GM21529 (cell line): Measurements from ENCODE around the gene SLC18A3.

Experiments used
- ATAC-seq: cut with Tn5 transposase; IDR thresholded peaks from one replicate; pipeline ENCODE4 v1.9.1; 2021; ENCODE audit not compliant: unreplicated experiment

Gene SLC18A3

DNA sequence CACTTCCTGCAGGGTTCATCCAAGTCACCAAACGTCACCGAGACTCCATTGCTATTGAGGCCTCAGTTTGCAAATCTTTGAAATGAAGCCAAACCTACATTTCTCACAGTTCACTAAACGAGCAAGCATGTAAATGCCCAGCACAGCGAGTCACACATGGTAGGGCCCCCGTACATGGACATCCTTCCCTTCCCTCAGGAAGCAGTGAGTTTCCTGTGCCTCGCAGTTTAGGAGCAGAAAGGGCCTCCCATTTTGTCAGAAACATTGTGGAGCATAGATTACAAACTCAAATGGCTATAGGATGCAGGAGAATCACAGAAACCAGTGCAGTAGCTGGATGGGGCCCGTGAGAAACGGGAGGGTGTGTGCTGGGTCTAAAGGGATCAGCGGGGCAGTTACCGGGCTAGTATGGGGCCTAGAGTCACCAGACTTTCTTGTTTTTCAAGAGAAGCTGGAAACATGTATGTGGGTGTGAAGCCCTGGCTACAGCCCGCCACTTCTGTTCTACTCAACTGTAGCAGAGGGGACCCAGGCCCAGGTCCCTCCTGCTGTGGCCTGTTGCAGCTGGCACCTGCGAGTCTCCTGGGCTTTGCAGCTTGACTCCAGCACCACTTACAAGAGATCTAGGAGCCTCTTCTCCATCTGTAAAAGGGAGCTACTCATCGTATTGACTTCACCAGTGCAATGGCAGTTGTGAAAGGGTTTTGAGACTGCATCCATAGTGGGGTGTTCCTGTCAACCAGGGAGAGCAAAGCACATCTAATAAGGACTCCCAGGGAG lies 14.2 kb upstream of the SLC18A3 start:
- ATAC-seq: no peak

DNA sequence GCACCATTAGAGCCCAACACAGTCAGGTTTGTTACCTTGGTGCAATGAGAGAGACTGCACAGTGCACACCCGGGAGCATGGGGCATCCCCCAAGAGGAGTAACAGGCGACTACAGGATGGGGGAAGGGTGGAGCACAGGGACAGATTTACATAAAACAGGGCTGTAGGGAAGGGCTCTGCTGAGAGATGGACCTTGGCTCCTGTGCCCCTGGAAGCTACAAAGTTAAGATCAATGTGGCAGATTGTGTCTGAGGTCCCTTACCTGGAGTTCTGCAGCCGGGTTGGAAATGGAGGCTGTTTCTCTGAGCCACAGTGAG lies 13.7 kb upstream of the SLC18A3 start:
- ATAC-seq: no peak

DNA sequence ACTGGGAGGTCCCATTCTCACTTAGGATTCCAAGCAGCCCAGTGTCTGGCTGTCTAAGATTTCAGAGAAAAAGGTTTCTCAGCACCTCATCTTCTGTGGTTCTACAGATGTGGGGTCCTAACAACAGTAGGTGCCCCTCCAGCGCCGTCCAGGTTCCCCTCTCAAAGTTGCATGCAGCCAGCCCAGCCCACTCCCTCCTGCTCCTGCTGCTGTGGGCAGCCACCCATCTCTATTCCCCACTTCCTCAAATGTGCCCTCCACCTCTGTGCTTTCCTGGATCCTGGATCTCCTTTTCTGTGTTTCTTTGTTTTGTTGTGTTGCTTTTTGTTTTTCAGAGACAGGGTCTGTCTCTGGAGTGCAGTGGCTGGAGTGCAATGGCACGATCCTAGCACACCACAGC lies 13.3 kb upstream of the SLC18A3 start:
- ATAC-seq: no peak

DNA sequence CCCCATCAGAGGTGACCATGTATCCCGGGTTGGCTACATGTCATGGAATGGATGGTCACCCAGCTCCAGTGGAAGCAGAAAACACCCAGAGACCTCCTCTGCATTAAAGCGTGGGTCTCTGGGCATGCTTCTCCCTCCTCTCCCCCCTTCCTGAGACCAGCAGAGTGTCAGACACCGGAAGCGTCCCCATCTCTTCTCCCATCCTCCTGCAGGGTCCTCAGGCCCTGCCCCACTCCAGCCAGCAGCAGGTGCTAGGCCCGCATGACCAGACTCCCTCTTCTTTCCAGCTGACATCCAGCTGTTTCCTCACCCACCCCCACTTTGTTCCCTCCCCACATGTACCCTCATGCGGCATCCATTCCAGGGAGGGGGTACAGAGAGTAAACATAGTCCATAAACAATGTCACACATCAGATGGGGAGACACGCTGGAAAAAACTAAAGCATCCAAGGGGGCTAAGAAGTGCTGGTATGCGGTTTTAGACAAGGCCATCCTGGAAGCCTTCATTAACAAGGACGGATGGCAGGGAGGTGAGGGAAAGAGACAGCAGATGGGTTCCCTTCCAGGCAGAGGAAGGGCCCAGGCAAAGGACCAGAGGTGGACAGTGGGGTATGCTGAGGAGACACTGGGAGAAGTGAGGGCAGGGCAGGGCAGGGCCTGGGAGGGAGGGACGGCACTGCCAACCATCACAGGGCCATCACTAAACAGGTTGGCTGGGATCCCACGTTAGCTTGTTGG lies 12.5 kb upstream of the SLC18A3 start:
- ATAC-seq: no peak

- ATAC-seq: no peak
Observed at GRCh38 chr10:49598164-49598856, 11.8 kb upstream of the SLC18A3 start.

- no peak for ATAC-seq
Observed at GRCh38 chr10:49598986-49599385, 11.1 kb upstream of the SLC18A3 start.

GRCh38 chr10:49599546-49599945 lies 10.6 kb upstream of the SLC18A3 start:
- ATAC-seq: no peak

DNA sequence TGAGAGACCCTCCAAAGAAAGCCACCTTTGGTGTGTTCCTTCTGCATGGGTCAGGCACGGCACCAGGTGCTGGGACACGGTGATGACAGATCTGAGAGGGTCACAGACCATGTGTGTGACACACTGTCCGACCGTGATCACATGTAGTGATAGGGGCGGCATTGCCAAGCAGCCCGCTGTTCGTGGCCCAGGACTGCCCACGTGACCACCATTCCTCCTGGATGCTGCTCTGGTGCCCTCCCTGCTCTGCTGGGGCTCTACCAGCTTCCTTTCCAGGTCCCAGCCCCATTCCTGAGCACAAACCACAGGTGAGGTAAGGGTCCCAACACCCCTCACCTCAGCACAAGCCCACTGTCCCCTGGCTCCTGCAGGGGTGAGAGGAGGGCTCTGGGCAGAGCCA lies 10.1 kb upstream of the SLC18A3 start:
- ATAC-seq: no peak

GRCh38 chr10:49600781-49601400 lies 9.2 kb upstream of the SLC18A3 start:
- ATAC-seq: no peak

GRCh38 chr10:49601857-49602256 lies 8.3 kb upstream of the SLC18A3 start:
- ATAC-seq: no peak

DNA sequence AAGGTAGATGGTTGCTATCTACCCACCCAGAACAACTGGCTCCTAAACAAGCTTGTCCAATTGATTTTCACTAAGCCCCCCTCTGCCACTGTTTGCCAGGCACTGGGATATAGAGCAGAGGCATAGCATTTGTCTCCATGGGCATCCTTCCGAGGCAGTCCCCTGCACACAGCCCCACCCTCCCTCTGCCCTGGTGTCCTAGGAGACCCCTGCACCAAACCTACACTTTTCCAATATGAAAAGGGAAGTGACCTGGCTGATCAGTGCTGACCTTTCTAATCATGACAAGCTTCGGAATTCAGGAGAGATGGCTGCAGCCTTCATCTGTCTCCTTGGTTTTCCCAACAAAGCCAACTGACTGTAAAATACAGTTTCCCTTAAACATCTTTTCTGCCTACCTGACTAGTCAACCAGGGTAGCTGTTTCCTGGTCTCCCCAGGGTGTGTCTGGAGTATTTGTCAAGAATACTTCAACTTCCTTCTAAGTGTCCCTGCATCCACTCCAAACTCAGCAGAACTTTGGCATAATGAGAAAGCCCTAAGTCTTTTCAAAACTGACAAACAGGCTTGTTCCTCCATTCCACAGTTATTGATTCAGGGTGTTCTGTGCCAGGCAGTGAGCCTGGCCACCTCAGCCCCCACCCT lies 7.6 kb upstream of the SLC18A3 start:
- ATAC-seq: no peak

- no peak for ATAC-seq
Observed at GRCh38 chr10:49605216-49605938, 4.7 kb upstream of the SLC18A3 start.

DNA sequence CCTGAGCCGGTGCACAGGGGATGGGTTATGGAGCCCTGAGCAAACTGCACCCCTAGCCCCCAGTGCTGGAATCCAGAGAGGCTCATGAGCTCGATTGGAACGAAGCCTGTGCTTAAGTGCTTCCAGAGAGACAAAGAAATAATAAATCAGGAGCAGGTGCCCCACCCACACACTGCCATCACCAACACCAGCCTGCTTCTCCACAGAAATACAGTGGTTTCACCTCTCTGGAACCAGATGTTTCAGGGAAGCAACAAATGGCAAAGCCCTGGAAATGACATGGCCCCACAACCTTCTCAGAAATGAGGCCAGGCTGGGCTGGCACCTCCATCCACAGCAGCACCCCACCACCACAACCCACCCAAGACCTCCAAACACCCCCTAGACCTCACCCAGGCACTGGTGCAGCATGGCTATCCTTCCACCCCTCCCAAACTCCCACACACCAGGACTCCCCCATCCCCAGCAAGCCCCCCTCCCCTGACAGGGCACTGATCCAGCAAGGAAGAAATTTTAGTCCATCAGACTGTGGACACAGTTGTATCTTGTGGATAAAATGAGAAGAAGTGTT lies 4.1 kb upstream of the SLC18A3 start:
- ATAC-seq: no peak

GRCh38 chr10:49606981-49607535 lies 3.1 kb upstream of the SLC18A3 start:
- ATAC-seq: peak; percentile 76

GRCh38 chr10:49608166-49609005 lies 1.7 kb upstream of the SLC18A3 start:
- ATAC-seq: no peak

- ATAC-seq: no peak
Observed at GRCh38 chr10:49609006-49609282, 1.2 kb upstream of the SLC18A3 start.

DNA sequence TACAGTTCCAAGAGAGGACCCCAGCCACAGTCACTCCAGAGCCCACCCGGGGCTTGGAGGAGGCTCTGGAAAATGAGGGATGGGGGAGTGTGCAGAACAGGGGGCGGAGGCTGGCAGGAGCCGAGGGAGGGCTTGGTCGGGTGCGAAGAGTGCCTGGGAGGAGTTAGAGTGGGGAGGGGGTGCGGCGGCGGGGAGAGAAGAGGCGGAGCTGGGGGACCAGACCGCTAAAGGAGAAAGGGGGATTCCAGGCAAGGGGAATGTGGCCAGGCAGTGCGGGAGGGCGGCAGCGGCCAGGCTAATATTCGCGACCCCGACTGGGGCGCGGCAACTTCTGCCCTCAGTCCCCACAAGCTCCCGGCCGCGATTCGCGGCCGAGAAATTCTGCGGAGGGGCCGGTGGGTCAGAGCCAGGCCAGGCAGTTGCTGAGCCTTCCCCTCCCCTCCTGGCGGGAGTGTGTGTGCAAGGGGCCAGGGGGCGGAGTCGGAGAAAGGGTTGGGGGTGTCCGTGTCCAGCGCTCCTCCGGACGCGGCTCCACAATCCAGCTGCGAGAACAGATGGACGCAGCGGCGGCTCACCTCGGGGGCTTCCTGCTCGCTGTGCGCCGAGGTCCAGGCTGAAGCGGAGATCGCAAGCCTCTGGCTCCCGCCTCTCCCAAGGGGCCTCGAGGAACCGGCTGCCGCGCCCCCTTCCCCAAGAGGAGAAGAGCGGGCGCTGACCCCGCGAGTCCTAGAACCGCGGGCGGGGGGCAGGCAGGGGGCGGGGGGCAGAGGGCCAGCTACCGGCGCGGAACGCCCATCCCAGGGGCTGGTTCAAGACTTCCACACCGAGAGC lies 612 bp upstream of the SLC18A3 start:
- no peak for ATAC-seq

GRCh38 chr10:49610458-49611165 lies 502 bp downstream of the SLC18A3 start:
- no peak for ATAC-seq
